ENCODE results near the gene QRICH1. TPM values are rescaled to one million over a fixed set of nuclear protein-coding genes. Genes with fewer than 3 reads are reported as not detected.

QRICH1 gene
- total and polyA plus RNA-seq, 2 of the 13 experiments (the other 11 are each of a cell fraction or from before 2014, with no cell fraction given): 52.6 to 102 TPM

DNA sequence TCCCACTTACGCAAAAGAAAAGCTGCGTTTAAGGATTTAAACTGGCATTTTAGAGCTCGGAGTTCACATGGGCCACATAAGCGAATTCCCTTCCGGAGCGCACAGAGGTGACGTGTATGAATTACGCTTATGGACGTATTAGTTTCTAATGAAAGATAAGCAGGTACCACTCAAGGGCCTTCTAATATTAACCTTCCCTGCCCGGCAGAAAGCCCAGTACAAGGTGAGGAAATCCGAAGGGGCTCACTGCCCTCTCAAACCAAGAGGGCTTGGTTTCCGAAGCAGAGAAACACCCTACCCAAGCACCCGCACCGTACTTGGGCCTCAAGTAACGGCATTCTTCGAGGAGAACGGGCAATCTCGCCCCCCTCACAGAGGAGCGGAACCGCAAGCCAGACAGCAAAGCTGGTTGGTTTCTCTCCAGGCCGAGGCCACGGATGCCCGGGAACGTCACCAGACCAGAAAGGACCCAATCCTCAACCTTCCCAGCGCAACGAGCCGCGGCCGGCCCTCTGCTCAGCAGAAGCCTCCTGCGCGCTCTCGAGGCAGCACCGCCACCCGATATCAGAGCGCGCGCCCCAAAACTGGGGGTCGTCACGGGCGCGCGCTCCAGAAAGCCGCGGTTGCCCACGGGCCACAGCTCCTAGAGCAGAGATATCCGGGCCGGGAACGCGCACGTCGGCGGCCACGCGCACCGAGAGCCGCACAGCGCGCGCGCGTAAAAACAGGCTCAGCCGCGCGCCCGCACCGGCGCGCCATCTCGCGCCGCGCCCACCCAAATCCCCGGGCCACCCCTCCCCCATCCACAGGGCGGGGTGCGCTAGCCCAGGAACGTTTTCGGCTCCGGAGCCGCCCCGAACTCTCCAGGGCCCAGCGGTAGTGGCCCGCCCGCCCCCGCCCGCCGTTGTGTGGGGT, 676 bp downstream of the QRICH1 start (continued):
- TF ChIP-seq, protein P1, sequence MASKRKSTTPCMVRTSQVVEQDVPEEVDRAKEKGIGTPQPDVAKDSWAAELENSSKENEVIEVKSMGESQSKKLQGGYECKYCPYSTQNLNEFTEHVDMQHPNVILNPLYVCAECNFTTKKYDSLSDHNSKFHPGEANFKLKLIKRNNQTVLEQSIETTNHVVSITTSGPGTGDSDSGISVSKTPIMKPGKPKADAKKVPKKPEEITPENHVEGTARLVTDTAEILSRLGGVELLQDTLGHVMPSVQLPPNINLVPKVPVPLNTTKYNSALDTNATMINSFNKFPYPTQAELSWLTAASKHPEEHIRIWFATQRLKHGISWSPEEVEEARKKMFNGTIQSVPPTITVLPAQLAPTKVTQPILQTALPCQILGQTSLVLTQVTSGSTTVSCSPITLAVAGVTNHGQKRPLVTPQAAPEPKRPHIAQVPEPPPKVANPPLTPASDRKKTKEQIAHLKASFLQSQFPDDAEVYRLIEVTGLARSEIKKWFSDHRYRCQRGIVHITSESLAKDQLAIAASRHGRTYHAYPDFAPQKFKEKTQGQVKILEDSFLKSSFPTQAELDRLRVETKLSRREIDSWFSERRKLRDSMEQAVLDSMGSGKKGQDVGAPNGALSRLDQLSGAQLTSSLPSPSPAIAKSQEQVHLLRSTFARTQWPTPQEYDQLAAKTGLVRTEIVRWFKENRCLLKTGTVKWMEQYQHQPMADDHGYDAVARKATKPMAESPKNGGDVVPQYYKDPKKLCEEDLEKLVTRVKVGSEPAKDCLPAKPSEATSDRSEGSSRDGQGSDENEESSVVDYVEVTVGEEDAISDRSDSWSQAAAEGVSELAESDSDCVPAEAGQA (IDR thresholded peaks at IDR 0.05; ENCODE audit: low read depth): no peak
- TF ChIP-seq, protein P1 (CRISPR knock-in tag; IDR thresholded peaks at IDR 0.05; ENCODE audit: borderline replicate concordance): peak; percentile 30; the same call in 1 of the 2 replicates
- TF ChIP-seq CCDC6 (CRISPR knock-in tag; IDR thresholded peaks at IDR 0.05): peak; percentile 28; the same call in 1 of the 2 replicates
- 0 out of 2 replicates have a peak, but pooled peaks have one; percentile 72 for TF ChIP-seq ZFP37 (CRISPR knock-in tag; IDR thresholded peaks at IDR 0.05; ENCODE audit: borderline replicate concordance)
- no peak for TF ChIP-seq MED1 (CRISPR knock-in tag; IDR thresholded peaks at IDR 0.05)
- TF ChIP-seq ATF7 (IDR thresholded peaks at IDR 0.05): no peak
- peak; percentile 63; the same call in 1 of the 2 replicates for TF ChIP-seq ATF7 (CRISPR knock-in tag; IDR thresholded peaks at IDR 0.05)
- TF ChIP-seq, protein P2, sequence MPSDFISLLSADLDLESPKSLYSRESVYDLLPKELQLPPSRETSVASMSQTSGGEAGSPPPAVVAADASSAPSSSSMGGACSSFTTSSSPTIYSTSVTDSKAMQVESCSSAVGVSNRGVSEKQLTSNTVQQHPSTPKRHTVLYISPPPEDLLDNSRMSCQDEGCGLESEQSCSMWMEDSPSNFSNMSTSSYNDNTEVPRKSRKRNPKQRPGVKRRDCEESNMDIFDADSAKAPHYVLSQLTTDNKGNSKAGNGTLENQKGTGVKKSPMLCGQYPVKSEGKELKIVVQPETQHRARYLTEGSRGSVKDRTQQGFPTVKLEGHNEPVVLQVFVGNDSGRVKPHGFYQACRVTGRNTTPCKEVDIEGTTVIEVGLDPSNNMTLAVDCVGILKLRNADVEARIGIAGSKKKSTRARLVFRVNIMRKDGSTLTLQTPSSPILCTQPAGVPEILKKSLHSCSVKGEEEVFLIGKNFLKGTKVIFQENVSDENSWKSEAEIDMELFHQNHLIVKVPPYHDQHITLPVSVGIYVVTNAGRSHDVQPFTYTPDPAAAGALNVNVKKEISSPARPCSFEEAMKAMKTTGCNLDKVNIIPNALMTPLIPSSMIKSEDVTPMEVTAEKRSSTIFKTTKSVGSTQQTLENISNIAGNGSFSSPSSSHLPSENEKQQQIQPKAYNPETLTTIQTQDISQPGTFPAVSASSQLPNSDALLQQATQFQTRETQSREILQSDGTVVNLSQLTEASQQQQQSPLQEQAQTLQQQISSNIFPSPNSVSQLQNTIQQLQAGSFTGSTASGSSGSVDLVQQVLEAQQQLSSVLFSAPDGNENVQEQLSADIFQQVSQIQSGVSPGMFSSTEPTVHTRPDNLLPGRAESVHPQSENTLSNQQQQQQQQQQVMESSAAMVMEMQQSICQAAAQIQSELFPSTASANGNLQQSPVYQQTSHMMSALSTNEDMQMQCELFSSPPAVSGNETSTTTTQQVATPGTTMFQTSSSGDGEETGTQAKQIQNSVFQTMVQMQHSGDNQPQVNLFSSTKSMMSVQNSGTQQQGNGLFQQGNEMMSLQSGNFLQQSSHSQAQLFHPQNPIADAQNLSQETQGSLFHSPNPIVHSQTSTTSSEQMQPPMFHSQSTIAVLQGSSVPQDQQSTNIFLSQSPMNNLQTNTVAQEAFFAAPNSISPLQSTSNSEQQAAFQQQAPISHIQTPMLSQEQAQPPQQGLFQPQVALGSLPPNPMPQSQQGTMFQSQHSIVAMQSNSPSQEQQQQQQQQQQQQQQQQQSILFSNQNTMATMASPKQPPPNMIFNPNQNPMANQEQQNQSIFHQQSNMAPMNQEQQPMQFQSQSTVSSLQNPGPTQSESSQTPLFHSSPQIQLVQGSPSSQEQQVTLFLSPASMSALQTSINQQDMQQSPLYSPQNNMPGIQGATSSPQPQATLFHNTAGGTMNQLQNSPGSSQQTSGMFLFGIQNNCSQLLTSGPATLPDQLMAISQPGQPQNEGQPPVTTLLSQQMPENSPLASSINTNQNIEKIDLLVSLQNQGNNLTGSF (CRISPR knock-in tag; IDR thresholded peaks at IDR 0.05): peak; percentile 51; the same call in 1 of the 2 replicates
- peak; percentile 8; the same call in 1 of the 2 replicates for TF ChIP-seq RXRB (CRISPR knock-in tag; IDR thresholded peaks at IDR 0.05; ENCODE audit: borderline replicate concordance)
- TF ChIP-seq ETV5 (CRISPR knock-in tag; IDR thresholded peaks at IDR 0.05; ENCODE audit: borderline replicate concordance): no peak

Data from HepG2 (cell line).